Peyer's patch (tissue), 4 donors: Measurements from ENCODE around the gene LAMB3. TPM values are rescaled to one million over a fixed set of nuclear protein-coding genes. Genes with fewer than 3 reads are reported as not detected.

Experiments used
- DNase-seq, 3 donors: peaks; one replicate each; pipeline ENCODE4 v3.0.0-alpha.2; 2017 to 2019
- H3K27ac ChIP-seq, 4 donors: fragments of 200-600 bp; sonication (generic); one replicate each; pipeline ENCODE4 v1.5.1; 2016 to 2019
- H3K27me3 ChIP-seq, 2 donors: fragments of 200-600 bp; sonication (generic); one replicate each; pipeline ENCODE4 v1.5.1; 2019
- H3K36me3 ChIP-seq, 3 donors: fragments of 200-600 bp; sonication (generic); one replicate each; pipeline ENCODE4 v1.5.1; 2016 to 2019
- H3K4me1 ChIP-seq, 4 donors: fragments of 200-600 bp; sonication (generic); one replicate each; pipeline ENCODE4 v1.5.1; 2016 to 2019
- H3K4me3 ChIP-seq, 4 donors: fragments of 200-600 bp; sonication (generic); 1 replicate in 3 of 4; 2 replicates in 1 of 4; pipeline ENCODE4 v1.5.1; 2016 to 2019; ENCODE audit warnings: mild to moderate bottlenecking in 1 of 4
- H3K9me3 ChIP-seq, 4 donors: fragments of 200-600 bp; sonication (generic); one replicate each; pipeline ENCODE4 v1.5.1; 2016 to 2019; ENCODE audit warnings: mild to moderate bottlenecking in 1 of 4
- CTCF ChIP-seq, 6 experiments: fragments of 450-650 bp in 4 of 6; fragments of 200-600 bp in 2 of 6; sonication (generic) in 1 of 6; IDR thresholded peaks; one replicate each; pipeline ENCODE4 v1.5.1; 2017 to 2019; ENCODE audit warnings: antibody characterized with exemption in 6 of 6, mild to moderate bottlenecking in 3 of 6, moderate library complexity in 1 of 6
- POLR2A ChIP-seq, 2 donors: fragments of 450-650 bp; IDR thresholded peaks; one replicate each; pipeline ENCODE4 v1.5.1; 2017; ENCODE audit warnings: antibody characterized with exemption in 2 of 2, mild to moderate bottlenecking in 2 of 2, moderate library complexity in 2 of 2
- total RNA-seq, 4 donors: library from RNA; depleted of rRNA; stranded (reverse); fragments of >200 nt; gene quantifications; one replicate each; pipeline ENCODE4 v1.1.0, GENCODE V29; 2016

Gene LAMB3
- total RNA-seq, 4 donors from 2014 or later = 9.1 to 109 (median 104) TPM

- Histone ChIP-seq H3K27me3 (no peaks in the 10 kb centered on the region), H3K4me1 (peaks cover 0 to 18% (median 0%) of the 10 kb centered on the region in 4 donors), H3K4me3 (no peak overlapping the region), H3K27ac (no peak overlapping the region), H3K9me3 (no peaks in the 10 kb centered on the region), H3K36me3 (peaks cover 0 to 28% (median 0%) of the 10 kb centered on the region in 3 donors)
- no peak for DNase-seq
- TF ChIP-seq POLR2A (IDR thresholded peaks at IDR 0.05) (no peak), CTCF (IDR thresholded peaks at IDR 0.05) (no peak)
Measured at GRCh38 chr1:209625791-209626285, 26.4 kb downstream of the LAMB3 start.

- Histone ChIP-seq H3K4me1 (peaks cover 0 to 27% (median 0%) of the 10 kb centered on the region in 4 donors), H3K9me3 (no peaks in the 10 kb centered on the region), H3K4me3 (no peak overlapping the region), H3K36me3 (peaks cover 0 to 28% (median 0%) of the 10 kb centered on the region in 3 donors), H3K27me3 (no peaks in the 10 kb centered on the region), H3K27ac (no peak overlapping the region)
- TF ChIP-seq CTCF (IDR thresholded peaks at IDR 0.05) = no peak
- no peak for TF ChIP-seq POLR2A (IDR thresholded peaks at IDR 0.05)
- no peak for DNase-seq
Measured at GRCh38 chr1:209624558-209625549, 27.4 kb downstream of the LAMB3 start.

- no peaks in the 10 kb centered on the region for H3K27me3 ChIP-seq
- peak in 1 of 3 donors; percentile 36 for DNase-seq
- no peak overlapping the region for H3K27ac ChIP-seq
- H3K9me3 ChIP-seq = no peaks in the 10 kb centered on the region
- peaks cover 0 to 28% (median 0%) of the 10 kb centered on the region in 3 donors for H3K36me3 ChIP-seq
- no peak overlapping the region for H3K4me3 ChIP-seq
- H3K4me1 ChIP-seq = peaks cover 0 to 35% (median 0%) of the 10 kb centered on the region in 4 donors
- no peak for TF ChIP-seq POLR2A (IDR thresholded peaks at IDR 0.05)
- no peak for TF ChIP-seq CTCF (IDR thresholded peaks at IDR 0.05)
Measured at GRCh38 chr1:209622841-209623829, 29.1 kb downstream of the LAMB3 start.

GRCh38 chr1:209621741-209622655 is 30.2 kb downstream of the LAMB3 start:
- DNase-seq = peak in 1 of 3 donors; percentile 44
- Histone ChIP-seq H3K27me3 (no peaks in the 10 kb centered on the region), H3K9me3 (no peaks in the 10 kb centered on the region), H3K4me1 (peaks cover 0 to 35% (median 0%) of the 10 kb centered on the region in 4 donors), H3K4me3 (no peak overlapping the region), H3K27ac (peak overlapping the region in 1 of 4 donors; percentile 49), H3K36me3 (peaks cover 0 to 35% (median 0%) of the 10 kb centered on the region in 3 donors)
- no peak for TF ChIP-seq POLR2A (IDR thresholded peaks at IDR 0.05)
- no peak for TF ChIP-seq CTCF (IDR thresholded peaks at IDR 0.05)
